Globus pallidus (tissue), 1 donor: ENCODE results near the gene CPEB2.
A peak's percentile ranks its signal among the peaks of the same experiment; 100 is the strongest.
"Not testable (repeated sequence)": the region's sequence is repeated elsewhere in the genome, so short reads cannot be mapped to it uniquely, and the experiment has no call there.

Experiments used
- DNase-seq: peaks from one replicate; pipeline ENCODE4 v3.0.0-alpha.2; 2015; ENCODE audit warnings: low spot score

CPEB2 gene

DNA sequence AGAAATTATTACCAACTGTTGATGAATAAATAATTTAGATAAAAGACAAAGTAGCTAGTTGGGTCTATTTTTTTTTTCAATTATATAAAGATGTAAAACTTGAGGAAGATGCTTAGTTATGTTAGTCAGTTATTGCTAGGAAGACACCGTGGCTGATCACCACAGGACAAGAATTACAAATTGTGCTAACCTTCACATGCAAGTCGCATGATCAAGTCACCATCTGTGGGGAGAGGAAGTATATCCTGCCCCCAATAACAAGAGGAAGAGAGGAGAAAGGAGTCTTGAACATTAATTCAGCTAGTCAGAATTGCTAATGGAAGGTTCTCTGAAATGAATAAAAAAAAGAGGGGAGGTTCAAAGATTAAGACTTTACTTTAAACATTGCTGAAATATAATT is 52.3 kb downstream of the CPEB2 start:
- DNase-seq = no peak

DNA sequence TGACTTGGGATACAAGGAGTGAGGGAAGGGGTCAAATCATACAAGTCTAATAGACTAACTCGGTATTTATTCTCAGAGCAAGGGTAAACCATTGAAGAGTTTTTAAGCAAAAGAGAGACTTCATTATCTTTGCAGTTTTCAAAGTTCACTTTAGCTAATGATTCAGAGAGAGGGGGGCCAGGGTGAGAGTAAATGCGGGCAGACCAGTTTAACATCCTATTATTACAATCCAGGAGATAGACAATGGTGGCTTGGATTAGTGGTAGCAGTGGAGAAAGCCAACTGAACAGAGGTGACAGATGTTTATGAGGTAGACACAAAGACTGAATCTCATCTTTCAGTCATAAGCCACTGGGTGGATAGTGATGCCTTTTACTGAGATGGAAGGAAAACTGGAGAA is 57.9 kb downstream of the CPEB2 start:
- no peak for DNase-seq

DNA sequence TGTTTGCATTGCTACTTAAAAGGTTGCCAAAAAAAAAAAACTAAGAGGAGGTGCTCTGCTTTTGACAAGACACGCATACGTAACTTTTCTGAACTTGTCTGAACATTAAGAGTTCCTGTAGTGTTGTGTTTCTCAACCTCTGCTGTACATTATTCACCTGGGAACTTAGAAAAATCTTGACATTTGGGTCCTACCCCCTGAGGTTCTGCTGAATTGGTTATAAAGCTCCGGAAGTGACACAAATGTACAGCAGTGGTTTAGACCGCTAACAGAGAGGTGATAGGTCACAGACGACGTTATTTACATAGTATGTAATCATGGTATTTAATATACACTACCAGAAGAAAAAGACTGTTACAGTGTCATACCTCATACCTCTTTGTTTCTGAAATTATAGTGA is 61.1 kb downstream of the CPEB2 start:
- DNase-seq = no peak

DNA sequence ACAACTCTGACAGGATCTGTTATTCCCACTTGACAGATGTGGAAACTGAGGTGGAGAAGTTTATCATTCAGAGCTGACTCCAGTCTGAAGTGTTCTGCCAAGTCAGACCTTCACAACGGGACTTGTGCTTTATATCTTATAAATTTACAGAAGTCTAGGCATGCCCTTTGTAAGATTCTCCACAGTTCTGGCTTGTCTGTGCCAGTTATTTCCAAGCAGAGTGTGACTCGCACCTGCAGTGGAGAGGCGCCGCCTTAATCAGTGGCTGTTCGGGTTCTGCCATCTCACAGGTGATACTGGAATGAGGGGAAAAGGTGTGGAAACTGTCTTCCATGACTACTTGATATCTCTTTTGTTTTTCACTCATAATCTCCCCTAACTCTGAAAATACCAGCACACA is 63.2 kb downstream of the CPEB2 start:
- no peak for DNase-seq

DNA sequence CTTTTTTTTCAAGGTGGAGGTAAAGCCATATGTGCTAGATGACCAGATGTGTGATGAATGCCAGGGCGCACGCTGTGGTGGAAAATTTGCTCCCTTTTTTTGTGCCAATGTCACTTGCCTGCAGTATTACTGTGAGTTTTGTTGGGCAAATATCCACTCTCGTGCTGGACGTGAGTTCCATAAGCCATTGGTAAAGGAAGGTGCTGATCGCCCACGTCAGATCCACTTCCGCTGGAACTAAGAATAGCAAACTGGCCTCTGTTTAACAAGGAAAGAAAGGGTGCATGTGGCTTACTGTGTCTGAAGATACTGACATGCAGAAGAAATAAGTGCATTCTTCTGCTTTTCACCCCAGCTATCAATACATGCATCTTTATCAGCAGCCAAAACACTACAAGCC is 63.9 kb downstream of the CPEB2 start:
- DNase-seq = no peak

DNA sequence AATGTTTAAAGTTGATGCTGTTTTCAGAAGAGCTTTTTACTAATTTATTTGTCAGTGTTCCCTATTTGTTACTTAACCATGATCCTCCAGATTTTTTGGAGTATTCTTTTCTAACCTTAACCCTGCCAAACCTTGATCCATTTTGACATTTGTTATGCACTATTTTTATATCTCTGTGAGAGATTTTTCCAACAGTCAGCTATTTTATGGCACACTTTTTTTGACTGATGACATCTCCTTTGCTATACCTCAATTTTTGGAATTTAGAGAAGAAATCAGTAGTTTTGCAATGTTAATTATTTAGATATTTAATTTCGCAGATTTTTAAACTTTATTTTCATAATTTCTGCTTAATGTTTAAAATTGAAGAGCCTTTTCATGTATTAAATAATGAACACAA is 66.0 kb downstream of the CPEB2 start:
- DNase-seq = no peak

DNA sequence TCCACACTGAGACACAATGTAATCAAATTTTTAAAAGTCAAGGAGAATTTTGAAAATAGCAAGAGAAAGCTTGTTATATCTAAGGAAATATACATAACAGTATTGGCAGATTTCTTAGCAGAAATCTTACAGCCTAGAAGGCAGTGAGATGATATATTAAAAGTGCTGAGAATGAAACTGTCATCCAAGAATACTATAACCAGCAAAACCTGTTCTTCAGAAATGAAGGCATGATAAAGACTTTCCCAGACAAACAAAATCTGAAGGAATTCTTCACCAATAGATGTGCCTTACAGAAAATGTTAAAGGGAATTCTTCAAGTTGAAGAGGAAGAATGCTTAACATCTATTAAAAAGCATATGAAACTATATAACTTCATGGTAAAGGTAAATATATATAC is 73.6 kb downstream of the CPEB2 start:
- no peak for DNase-seq

DNA sequence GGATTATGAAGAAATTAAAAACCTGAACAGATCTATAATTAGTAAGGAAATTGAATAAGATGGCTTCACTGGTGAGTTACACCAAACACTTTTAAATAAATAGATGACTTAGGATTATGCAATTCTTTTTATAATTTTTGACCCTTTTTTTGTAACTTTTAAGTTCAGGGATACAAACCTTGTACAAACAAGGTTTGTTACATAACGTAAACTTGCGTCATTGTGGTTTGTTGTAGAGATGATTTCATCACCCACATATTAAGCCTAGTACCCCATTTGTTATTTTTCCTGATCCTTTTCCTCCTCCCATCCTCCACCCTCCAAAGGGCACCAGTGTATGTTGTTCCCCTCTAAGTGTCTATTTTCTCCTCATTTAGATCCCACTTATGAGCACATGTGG is 75.7 kb downstream of the CPEB2 start:
- no peak for DNase-seq

DNA sequence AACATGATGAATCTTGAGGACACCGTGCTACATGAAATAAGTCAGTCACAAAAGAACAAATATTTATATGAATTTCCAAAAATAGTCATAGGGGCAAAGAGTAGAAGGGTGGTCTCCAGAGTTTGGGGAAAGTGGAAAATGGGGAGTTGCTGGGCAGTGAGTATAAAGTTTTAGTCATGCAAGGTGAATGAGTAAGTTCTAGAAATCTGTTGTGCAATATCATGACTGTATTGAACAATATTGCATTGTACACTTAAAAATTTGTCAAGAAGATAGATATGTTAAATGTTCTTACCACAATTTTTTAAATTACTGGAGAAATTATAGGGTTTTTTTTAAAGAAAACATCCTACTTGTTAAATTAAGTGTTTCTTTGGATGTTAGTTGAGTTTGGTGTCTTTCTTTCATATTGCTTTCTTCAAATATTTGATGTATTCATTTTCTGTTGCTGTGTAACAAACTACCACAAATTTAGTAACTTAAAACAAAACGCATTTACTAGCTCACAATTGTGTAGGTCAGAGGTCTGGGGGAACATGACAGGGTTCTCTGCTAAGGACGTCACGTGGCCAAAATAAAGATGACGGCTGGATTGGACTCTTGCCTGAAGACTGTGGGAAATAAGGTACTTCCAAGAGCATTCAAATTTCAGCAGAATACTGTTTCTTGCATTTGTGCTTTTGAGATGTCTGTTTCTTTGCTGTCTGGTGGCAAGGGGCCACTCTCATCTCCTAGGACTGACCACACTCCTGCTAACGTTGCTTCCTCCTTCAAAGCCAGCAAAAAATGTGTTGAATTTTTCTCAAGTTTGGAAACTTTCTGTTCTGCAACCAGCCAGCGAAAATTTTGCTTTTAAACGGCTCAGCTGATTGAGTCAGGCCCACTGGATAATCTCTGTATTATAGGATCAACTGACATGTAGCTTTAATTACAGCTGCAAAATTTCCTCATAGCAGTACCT is 76.7 kb downstream of the CPEB2 start:
- DNase-seq = no peak

DNA sequence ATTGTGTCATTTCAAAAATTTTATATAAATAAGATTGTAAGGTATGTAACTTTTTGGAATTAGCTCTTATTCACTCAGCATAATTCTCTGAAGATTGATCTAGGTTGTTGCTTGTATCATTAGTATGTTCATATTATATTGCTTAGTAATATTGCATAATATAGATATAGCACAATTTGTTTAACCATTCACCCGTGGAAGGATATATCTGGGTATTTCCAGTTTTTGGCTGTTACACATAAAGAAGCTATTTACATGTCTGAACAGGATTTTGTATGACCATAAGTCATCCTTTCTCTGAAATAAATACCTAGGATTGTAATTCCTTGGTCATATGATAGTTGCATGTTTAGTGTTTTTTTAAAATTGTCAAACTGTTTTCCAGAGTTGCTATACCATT is 82.5 kb downstream of the CPEB2 start:
- no peak for DNase-seq

DNA sequence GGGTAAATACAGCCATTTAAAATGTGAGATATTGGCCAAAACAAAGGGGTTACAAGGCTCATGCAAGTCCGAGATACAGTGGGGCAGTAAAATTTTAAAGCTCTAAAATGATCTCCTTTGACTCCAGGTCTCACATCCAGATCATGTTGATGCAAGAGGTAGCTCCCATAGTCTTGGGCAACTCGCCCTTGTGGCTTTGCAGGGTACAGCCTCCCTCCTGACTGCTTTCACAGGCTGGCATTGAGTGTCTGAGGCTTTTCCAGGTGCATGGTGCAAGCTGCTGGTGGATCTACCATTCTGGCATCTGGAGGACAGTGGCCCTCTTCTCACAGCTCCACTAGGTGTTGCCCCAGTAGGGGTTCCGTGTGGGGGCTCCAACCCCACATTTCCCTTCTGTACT is 83.5 kb downstream of the CPEB2 start:
- not testable (repeated sequence) for DNase-seq

DNA sequence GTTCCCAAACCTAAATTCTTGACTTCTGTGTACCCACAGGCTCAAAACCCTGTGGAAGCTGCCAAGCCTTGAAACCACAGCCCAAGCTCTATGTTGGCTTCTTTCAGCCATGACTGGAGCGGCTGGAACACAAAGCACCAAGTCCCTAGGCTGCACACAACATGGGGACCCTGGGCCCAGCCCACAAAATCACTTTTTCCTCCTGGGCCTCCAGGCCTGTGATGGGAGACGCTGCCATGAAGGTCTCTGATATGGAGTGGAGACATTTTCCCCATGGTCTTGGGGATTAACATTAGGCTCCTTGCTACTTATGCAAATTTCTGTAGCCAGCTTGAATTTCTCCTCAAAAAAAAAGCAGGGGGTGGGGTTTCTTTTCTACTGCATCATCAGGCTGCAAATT is 84.0 kb downstream of the CPEB2 start:
- DNase-seq = not testable (repeated sequence)

DNA sequence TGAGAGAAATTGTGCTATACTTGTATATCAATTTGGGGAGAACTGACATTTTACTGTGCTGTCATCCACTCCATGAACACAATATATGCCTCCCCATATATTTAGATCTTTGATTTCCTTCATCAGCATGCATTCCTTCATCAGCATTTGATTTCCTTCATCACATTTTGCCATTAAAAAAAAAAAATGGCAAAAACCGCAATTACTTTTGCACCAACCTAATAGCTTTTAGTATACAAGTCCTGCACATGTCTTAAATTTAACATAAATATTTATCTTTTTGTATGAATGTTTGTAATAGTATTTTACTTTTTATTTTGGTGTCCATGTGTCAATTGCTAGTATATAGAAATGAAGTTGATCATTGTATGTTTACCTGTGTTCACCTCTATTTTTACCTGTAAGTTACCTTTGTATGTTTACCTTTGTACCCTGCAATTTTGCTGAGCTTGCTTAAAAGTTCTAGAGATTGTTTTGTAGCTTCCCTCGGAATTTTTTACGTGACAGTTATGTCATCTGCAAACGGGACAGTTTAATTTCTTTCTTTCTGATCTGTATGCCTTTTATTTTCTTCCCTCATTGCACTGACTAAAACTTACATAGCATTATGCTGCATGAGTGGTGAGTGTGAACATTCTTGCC is 86.2 kb downstream of the CPEB2 start:
- no peak for DNase-seq

DNA sequence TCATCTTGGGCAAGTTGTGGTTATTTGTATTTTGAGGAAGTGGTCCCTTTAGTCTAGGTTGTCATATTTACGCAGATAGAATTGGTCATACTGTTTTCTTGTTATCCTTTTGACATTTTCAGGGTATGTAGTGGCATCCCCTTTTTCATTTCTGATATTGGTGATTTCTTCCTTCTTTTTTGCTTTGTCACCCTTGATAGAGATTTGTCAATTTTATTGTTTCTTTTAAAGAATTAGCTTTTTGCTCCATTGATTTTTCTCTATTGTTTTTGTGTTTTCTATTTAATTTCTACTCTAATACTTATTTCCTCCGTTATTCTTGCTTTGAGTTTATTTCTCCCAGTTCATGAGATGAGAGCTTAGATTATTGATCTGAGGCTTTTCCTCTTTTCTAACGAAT is 87.7 kb downstream of the CPEB2 start:
- no peak for DNase-seq

DNA sequence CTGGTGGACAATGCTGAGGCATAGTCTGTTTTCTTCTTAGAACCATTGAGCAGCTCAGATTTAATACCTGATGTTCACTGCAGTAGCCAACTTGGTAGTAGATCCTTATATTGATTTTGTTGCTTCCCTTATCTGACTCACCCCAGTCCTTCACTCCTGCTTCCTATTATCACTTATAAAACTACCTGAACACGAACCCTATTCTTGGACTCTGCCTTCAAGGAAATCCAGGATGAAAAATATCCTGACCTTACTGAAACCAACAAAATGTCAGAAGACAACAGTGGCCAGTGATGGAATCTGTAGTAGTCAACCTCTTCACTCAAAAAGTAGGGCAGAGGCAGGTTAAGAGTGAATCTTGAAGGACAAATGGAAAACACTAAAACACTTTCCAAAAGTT is 98.1 kb downstream of the CPEB2 start:
- no peak for DNase-seq

DNA sequence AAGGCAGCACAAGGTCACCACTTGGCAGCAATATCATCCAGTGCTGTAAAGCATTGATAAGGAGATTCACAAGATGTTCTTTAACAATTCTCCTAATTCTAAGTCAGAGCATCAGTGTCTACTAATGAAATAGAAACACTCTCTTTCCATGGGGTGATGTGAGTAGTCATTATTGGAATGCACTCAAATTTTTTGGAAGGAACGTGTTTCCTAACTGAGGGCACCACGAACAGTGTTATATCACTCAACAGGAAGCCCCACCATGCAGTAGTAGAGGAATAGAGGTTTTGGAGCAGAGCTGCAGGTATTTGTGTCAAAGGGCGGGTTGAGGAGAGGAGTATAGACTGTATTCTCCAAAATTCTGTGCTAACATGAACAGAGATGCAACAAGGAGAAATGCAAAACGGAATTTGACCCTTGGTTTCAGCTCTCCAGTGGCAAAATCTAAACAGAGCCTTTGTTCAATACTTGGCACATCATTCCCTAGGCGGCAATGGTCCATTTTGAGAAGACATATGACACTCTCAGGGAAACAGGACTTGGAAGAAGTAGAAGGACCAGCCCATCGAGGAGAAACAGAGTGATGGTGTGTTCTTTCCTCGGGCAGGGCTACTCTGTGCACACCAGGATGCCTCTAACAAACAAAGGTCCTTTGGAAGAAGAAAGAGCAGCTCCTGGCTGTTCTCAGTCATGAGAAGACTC is 98.9 kb downstream of the CPEB2 start:
- DNase-seq = peak; percentile 93

DNA sequence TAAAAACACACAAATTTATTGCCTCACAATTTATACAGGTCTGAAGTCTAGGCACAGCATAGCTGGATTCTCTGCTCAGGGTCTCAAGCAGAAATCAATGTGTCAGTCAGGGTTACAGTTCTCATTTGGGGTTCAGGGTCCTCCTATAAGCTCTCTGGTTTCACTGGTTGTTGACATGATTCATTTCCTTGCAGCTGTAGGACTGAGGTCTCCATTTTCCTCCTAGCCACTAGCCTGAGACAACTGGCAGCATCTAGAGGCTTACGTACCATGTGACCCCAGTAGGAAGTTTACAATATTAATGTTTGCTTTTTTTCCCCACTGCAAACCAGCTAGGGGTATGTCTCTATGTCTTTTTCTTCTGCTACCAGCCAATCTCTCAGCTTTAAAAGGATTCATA is 102.5 kb downstream of the CPEB2 start:
- DNase-seq = no peak

DNA sequence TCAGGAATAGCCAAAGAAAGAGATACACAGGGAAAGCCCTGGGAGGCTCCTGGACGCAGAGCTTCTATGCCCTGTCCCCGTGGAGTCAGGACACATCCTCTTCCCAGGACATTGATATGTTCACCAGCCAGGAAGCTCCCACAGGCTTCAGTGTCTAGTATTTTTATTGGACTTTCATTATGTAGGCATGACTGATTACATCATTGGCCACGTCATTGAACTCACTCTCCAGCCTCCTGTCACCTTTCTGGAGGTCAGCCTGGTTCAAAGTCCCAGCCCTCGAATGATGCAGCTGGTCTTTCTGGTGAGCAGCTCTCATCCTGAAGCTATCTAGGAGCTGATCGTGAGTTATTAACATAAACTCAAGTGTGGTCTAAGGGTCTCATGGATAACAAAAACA is 104.1 kb downstream of the CPEB2 start:
- DNase-seq = no peak

DNA sequence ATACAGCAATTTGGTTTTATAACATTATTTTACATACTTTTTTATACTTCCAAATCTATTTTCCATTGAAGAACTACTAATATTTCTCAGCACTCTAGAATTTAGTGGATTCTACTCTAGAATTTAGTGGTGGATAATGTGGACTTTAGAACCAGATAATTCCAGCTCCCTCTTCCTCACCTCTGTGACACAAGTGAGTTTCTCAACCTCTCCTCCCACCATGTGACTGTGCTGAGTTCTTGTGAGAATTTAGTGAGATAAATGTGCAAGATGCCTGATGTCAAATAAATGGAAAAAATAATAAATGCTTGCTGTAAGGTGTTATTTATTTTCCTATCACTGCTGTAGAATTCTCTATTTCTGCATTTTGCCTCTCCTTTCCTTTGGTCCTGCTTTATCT is 107.3 kb downstream of the CPEB2 start:
- DNase-seq = no peak

DNA sequence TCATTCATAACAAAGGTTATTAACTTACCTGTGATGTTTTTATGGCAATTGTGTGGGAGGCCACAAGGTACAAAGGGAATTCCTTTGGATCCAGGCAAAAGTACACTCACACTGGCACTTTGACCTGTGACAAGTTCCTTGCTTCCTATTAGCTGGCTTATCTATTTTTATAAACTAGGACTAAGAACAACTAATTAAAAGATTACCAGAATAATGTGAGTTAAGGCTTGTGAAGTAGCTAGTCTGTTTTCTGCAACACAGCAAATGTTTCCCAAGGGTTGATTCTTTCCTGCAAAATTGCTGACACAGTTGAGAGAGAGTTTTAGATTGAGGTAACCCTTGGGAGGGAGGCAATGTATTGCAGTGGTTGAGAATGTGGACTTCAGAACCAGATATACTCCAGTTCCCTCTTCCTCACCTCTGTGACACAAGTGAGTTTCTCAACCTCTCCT is 107.9 kb downstream of the CPEB2 start:
- DNase-seq = no peak

DNA sequence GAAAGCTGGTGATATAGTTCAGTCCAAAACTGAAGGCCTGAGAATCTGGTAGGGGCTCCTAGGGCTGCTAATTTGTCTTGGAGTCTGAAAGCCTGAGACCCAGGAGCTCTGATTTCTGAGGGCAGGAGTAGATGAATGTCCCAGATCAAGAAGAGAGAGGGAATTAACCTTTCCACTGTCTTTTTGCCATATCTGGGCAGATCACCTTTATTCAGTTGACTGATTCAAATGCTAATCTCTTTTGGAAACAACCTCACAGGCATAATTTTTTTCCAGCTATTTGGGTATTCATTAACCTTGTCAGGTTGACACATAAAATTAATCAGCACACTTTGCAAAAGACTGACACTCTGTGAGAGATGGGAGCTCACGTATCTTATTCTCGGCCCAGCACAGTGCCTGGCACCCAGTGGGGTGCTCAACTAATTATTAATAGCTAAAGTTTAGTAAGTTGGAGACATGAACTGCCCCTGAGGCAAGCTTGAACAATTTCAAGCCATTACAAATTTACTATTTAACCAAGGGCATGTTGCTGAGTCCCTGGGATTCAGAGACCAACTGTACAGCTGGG is 114.3 kb downstream of the CPEB2 start:
- DNase-seq = no peak

DNA sequence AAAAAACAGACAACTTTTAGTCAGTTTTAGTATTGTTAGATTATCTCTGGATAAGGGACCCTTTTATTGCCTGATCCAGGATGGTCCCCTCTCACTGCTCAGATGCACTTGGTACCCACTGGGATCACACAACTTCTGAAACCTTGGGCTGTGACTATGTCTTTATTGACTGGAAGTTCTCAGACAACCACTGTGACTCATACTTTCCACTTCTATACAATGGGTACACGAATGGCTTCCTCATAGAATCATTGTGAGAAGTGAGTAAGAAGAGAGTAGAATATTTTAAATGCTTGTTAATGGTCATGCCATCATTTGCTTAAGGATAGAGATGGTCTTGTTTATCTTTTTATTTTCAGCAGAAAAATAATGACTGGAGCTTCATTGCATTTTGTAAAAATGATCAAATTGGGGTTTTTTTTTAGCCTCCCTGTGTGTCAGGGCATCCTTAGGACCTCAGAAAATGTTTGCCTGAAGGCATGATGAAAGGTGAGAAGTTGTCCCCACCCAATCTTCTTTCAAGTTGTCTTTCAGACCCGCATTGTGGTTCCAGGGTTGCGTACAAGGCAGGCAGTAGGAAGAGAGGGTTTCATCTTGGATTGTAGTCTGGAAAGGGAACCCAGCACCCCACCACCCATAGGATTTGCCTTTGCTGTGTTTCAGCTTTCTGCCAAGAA is 115.1 kb downstream of the CPEB2 start:
- no peak for DNase-seq
